WTC11 (cell line): ENCODE measurements around the gene FGB.

ENCODE experiments used
- TF ChIP-seq, protein P1 (sequence below): sonication (generic); formaldehyde crosslinking; IDR thresholded peaks from 2 replicates; pipeline ENCODE4 v1.8.0; 2023; ENCODE audit warnings: missing genetic modification reagents
- TF ChIP-seq, protein P2 (sequence below): fragments of 200-600 bp; IDR thresholded peaks from 2 replicates; pipeline ENCODE4 v1.8.0; 2022; ENCODE audit warnings: antibody characterized with exemption

DNA sequence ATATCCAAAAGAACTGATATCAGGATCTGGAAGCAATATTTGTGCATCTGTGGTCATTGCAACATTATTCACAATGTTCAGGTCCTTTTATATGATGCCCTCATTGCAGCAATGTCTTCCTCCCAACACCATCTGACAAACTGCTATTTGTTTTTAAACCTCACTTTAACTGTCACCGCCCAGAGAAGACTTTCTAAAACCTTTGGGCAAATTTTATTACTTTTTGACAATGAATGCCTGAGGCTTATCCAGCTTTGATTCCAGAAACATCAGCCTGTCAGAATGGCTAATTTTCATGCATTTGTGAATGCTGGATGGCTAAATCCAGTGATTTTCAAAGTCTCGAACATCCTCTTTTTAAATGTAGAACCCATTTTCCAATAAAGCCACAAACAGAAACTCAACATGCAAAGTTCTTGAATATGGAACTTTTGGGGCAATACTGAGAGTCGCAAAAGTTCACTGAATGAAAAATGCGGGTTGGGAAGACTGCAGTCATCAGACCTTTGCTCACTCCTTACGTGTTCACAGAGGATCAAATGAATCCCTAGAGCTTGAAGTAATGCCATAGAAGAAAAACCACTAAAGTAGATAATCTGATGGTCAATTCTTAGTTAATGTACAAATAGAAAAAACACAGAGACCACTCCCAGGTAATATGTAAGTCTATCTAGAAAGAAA is 10.5 kb downstream of the FGB start:
- TF ChIP-seq, protein P1, sequence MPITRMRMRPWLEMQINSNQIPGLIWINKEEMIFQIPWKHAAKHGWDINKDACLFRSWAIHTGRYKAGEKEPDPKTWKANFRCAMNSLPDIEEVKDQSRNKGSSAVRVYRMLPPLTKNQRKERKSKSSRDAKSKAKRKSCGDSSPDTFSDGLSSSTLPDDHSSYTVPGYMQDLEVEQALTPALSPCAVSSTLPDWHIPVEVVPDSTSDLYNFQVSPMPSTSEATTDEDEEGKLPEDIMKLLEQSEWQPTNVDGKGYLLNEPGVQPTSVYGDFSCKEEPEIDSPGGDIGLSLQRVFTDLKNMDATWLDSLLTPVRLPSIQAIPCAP (CRISPR knock-in tag): no peak
- TF ChIP-seq, protein P2, sequence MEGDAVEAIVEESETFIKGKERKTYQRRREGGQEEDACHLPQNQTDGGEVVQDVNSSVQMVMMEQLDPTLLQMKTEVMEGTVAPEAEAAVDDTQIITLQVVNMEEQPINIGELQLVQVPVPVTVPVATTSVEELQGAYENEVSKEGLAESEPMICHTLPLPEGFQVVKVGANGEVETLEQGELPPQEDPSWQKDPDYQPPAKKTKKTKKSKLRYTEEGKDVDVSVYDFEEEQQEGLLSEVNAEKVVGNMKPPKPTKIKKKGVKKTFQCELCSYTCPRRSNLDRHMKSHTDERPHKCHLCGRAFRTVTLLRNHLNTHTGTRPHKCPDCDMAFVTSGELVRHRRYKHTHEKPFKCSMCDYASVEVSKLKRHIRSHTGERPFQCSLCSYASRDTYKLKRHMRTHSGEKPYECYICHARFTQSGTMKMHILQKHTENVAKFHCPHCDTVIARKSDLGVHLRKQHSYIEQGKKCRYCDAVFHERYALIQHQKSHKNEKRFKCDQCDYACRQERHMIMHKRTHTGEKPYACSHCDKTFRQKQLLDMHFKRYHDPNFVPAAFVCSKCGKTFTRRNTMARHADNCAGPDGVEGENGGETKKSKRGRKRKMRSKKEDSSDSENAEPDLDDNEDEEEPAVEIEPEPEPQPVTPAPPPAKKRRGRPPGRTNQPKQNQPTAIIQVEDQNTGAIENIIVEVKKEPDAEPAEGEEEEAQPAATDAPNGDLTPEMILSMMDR: no peak
